ENCODE results near the gene SPAG9. TPM values are rescaled to one million over a fixed set of nuclear protein-coding genes. Genes with fewer than 3 reads are reported as not detected.
A peak's percentile ranks its signal among the peaks of the same experiment; 100 is the strongest.

Gene SPAG9
- polyA plus RNA-seq, 1 donor from 2014 or later, result 201 TPM

DNA sequence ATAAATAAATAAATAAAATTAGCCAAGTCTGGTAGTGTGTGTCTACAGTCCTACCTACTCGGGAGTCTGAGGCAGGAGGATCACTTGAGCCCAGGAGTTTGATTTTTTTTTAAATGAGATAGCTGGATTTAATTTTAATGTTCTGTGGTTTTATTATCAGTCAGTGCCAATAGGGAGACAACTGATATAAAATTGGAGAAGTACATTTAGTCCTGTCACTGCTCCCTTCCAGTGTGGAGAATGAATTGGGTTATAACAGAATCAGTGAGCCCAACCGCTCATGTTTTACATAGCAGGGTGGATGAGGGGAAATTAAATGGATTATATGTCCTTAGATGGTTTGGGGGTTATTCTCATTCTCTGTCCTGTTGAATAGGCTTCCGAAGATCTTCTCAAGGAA is 38.9 kb upstream of the SPAG9 start:
- H3K9me2 ChIP-seq (ENCODE audit: insufficient read depth, low read length), result no peaks in the 10 kb centered on the region
- H3K36me3 ChIP-seq (ENCODE audit: insufficient read depth, low read length), result no peaks in the 10 kb centered on the region
- TF ChIP-seq RAD21 (conservative IDR thresholded peaks at IDR 0.05), result no peak
- no peak for TF ChIP-seq POLR2AphosphoS5 (IDR thresholded peaks at IDR 0.05)
- no peak for TF ChIP-seq MXI1 (conservative IDR thresholded peaks at IDR 0.05; ENCODE audit: poor library complexity, severe bottlenecking)
- TF ChIP-seq EP300 (conservative IDR thresholded peaks at IDR 0.05; ENCODE audit: poor library complexity, severe bottlenecking), result no peak
- H3K27me3 ChIP-seq (ENCODE audit: insufficient read depth, low read depth, low read length), result no peaks in the 10 kb centered on the region
- H3K79me2 ChIP-seq (replicated peaks; ENCODE audit: insufficient read depth, low read length), result peaks cover 27% of the 10 kb centered on the region
- no peaks in the 10 kb centered on the region for H3F3A ChIP-seq (ENCODE audit: insufficient read depth, low read length, poor library complexity, severe bottlenecking)
- no peak overlapping the region for H3K9ac ChIP-seq (ENCODE audit: low read length)
- H4K20me1 ChIP-seq (ENCODE audit: insufficient read depth), result no peaks in the 10 kb centered on the region
- no peak overlapping the region for H3K27ac ChIP-seq (ENCODE audit: low read length)
- no peak overlapping the region for H3K4me3 ChIP-seq (ENCODE audit: low read length)
- no peaks in the 10 kb centered on the region for H3K9me3 ChIP-seq (ENCODE audit: low read length)
- H3K4me2 ChIP-seq (ENCODE audit: low read length), result no peak overlapping the region
- H2AFZ ChIP-seq (ENCODE audit: low read depth, low read length), result no peak overlapping the region

- no peaks in the 10 kb centered on the region for H3K9me2 ChIP-seq (ENCODE audit: insufficient read depth, low read length)
- TF ChIP-seq, protein P1, sequence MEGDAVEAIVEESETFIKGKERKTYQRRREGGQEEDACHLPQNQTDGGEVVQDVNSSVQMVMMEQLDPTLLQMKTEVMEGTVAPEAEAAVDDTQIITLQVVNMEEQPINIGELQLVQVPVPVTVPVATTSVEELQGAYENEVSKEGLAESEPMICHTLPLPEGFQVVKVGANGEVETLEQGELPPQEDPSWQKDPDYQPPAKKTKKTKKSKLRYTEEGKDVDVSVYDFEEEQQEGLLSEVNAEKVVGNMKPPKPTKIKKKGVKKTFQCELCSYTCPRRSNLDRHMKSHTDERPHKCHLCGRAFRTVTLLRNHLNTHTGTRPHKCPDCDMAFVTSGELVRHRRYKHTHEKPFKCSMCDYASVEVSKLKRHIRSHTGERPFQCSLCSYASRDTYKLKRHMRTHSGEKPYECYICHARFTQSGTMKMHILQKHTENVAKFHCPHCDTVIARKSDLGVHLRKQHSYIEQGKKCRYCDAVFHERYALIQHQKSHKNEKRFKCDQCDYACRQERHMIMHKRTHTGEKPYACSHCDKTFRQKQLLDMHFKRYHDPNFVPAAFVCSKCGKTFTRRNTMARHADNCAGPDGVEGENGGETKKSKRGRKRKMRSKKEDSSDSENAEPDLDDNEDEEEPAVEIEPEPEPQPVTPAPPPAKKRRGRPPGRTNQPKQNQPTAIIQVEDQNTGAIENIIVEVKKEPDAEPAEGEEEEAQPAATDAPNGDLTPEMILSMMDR (IDR thresholded peaks at IDR 0.05; ENCODE audit: poor library complexity, severe bottlenecking), result no peak
- TF ChIP-seq, protein P2, sequence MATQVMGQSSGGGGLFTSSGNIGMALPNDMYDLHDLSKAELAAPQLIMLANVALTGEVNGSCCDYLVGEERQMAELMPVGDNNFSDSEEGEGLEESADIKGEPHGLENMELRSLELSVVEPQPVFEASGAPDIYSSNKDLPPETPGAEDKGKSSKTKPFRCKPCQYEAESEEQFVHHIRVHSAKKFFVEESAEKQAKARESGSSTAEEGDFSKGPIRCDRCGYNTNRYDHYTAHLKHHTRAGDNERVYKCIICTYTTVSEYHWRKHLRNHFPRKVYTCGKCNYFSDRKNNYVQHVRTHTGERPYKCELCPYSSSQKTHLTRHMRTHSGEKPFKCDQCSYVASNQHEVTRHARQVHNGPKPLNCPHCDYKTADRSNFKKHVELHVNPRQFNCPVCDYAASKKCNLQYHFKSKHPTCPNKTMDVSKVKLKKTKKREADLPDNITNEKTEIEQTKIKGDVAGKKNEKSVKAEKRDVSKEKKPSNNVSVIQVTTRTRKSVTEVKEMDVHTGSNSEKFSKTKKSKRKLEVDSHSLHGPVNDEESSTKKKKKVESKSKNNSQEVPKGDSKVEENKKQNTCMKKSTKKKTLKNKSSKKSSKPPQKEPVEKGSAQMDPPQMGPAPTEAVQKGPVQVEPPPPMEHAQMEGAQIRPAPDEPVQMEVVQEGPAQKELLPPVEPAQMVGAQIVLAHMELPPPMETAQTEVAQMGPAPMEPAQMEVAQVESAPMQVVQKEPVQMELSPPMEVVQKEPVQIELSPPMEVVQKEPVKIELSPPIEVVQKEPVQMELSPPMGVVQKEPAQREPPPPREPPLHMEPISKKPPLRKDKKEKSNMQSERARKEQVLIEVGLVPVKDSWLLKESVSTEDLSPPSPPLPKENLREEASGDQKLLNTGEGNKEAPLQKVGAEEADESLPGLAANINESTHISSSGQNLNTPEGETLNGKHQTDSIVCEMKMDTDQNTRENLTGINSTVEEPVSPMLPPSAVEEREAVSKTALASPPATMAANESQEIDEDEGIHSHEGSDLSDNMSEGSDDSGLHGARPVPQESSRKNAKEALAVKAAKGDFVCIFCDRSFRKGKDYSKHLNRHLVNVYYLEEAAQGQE (IDR thresholded peaks at IDR 0.05; ENCODE audit: borderline replicate concordance), result no peak
- TF ChIP-seq EP300 (conservative IDR thresholded peaks at IDR 0.05; ENCODE audit: poor library complexity, severe bottlenecking) (no peak), EZH2 (IDR thresholded peaks at IDR 0.05; ENCODE audit: borderline replicate concordance, insufficient read depth, low read length, poor library complexity, severe bottlenecking) (no peak), POLR2AphosphoS5 (IDR thresholded peaks at IDR 0.05) (no peak), TAF1 (IDR thresholded peaks at IDR 0.05; ENCODE audit: low read depth) (no peak)
- H3K9me3 ChIP-seq (ENCODE audit: low read length), result no peaks in the 10 kb centered on the region
- no peak overlapping the region for H2AFZ ChIP-seq (ENCODE audit: low read depth, low read length)
- H3K4me2 ChIP-seq (ENCODE audit: low read length), result no peak overlapping the region
- peaks cover 31% of the 10 kb centered on the region for H3K79me2 ChIP-seq (replicated peaks; ENCODE audit: insufficient read depth, low read length)
- H3K4me3 ChIP-seq (ENCODE audit: low read length), result peak overlapping the region; percentile 79
- no peak overlapping the region for H3K27ac ChIP-seq (ENCODE audit: low read length)
- H4K20me1 ChIP-seq (ENCODE audit: insufficient read depth), result no peaks in the 10 kb centered on the region
- H3K36me3 ChIP-seq (ENCODE audit: insufficient read depth, low read length), result no peaks in the 10 kb centered on the region
- H3F3A ChIP-seq (ENCODE audit: insufficient read depth, low read length, poor library complexity, severe bottlenecking), result no peaks in the 10 kb centered on the region
- H3K9ac ChIP-seq (ENCODE audit: low read length), result no peak overlapping the region
- H3K27me3 ChIP-seq (ENCODE audit: insufficient read depth, low read depth, low read length), result no peaks in the 10 kb centered on the region
Measured at GRCh38 chr17:51155416-51155815, 34.7 kb upstream of the SPAG9 start.

GRCh38 chr17:51154176-51154575 is 33.5 kb upstream of the SPAG9 start:
- Histone ChIP-seq H3K9ac (ENCODE audit: low read length) (peak overlapping the region; percentile 74), H3K79me2 (replicated peaks; ENCODE audit: insufficient read depth, low read length) (peaks cover 31% of the 10 kb centered on the region), H3K27me3 (ENCODE audit: insufficient read depth, low read depth, low read length) (no peaks in the 10 kb centered on the region), H3K9me2 (ENCODE audit: insufficient read depth, low read length) (no peaks in the 10 kb centered on the region), H3K36me3 (ENCODE audit: insufficient read depth, low read length) (no peaks in the 10 kb centered on the region), H4K20me1 (ENCODE audit: insufficient read depth) (no peaks in the 10 kb centered on the region), H3K9me3 (ENCODE audit: low read length) (no peaks in the 10 kb centered on the region), H3F3A (ENCODE audit: insufficient read depth, low read length, poor library complexity, severe bottlenecking) (no peaks in the 10 kb centered on the region), H3K4me3 (ENCODE audit: low read length) (peak overlapping the region; percentile 79), H2AFZ (ENCODE audit: low read depth, low read length) (peak overlapping the region; percentile 84), H3K4me2 (ENCODE audit: low read length) (peak overlapping the region; percentile 95), H3K27ac (ENCODE audit: low read length) (peak overlapping the region; percentile 71)
- no peak for TF ChIP-seq TAF1 (IDR thresholded peaks at IDR 0.05; ENCODE audit: low read depth)
- TF ChIP-seq MXI1 (conservative IDR thresholded peaks at IDR 0.05; ENCODE audit: poor library complexity, severe bottlenecking), result no peak
- TF ChIP-seq, protein P2 (IDR thresholded peaks at IDR 0.05; ENCODE audit: borderline replicate concordance), result no peak
- no peak for TF ChIP-seq EZH2 (IDR thresholded peaks at IDR 0.05; ENCODE audit: borderline replicate concordance, insufficient read depth, low read length, poor library complexity, severe bottlenecking)
- TF ChIP-seq RAD21 (conservative IDR thresholded peaks at IDR 0.05), result no peak
- no peak for TF ChIP-seq POLR2AphosphoS5 (IDR thresholded peaks at IDR 0.05)
- TF ChIP-seq SMC3 (conservative IDR thresholded peaks at IDR 0.05; ENCODE audit: poor library complexity), result no peak

Measured in neural cell (in vitro differentiated cells).